ENCODE measurements around the gene CTDP1. TPM values are rescaled to one million over a fixed set of nuclear protein-coding genes. Genes with fewer than 3 reads are reported as not detected.

Gene CTDP1
- polyA plus RNA-seq, 4 donors, result 12.4 to 16.8 (median 12.6) TPM

DNA sequence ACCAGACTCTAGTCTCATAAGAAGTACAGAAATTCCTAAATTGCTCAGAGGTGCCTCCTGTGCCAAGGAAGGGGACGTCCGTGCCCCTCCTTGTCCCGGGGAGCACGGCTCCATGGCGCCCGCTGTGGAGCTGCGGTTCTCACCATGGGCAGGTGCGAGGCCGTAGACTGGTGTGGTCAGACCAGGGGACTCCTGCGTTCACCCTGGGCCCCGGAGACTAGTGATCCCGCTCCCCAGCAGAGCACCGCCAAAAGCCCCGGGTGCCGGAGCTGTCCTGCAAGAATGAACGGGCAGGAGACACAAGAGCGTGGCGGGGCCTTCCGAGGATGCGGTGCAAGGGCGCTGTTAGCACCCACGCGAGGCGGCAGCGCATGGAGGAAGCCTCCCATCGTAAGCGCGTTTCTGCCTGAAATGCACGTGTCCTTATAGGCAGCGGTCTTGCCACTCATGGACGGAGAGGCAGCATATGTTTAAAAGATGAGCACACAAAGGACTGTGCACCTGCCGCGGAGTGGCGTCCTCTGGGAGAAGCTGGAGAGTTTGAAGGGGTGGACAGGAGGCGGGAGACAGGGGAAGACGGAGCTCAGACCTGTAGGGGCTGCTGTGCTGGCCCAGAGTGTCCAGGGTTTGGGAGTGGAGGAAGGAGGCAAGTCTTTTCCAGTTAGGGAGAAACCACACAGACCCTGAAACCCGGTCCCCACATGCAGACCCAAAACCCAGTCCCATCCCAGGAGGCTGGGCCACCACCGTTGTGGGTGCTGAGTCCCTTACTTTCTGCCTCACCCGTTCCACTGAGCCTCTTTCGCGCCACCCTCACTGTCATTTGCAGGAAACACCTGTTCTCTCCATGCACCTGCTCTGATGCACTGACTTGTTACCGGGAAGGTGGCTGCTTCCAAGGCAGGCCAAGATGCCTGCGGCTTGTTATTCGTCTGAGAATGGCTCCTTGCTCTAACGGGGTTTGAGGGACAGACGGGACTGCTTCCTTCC is 110.6 kb downstream of the CTDP1 start:
- no peak for DNase-seq (ENCODE audit: low read depth in 4 of 4, low spot score in 3 of 4)

DNA sequence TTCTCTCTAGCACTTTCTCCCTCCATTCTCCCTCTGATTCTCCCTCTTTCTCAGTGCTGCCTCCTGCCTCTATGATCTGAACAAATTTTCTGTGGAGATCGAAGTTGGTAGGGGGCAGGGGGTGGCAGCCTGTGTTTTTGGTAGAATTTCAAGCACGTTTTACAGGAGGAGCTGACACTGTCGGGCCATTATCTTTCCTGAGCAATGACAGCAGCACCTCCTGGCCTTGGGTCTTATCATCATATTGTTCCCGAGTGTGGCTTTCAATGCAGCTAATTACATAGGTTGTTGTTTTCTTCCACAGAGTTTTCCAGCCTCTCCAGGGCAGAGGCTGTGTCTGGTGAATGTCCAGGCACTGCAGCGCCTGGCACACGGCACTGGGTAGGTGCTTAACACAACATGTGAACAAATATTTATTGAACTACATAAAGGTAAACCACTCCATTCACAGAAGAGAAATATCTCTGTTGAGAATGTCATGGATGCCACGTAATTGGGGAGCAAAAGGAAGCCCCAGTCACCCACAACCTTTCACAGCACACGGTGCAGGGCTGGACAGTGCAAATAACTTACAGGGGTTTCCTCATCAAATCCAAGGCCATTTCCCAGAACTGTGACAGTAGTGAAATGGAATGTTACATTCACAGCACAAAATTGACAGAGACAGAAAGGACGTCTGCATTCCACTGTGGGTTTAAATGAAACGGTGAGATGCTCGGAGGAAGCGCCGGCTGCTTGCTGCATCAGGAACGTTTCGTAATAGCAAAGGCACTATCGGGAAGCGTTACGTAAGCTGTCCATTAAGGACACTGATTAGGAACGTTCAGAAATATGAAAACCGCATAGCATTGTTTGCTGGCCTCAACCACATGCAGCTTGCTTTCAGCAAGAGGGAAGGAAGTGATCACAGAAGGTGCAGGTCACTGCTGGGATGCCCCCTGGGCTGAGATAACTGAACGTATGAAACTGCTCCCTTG is 111.7 kb downstream of the CTDP1 start:
- DNase-seq (ENCODE audit: low read depth in 4 of 4, low spot score in 3 of 4), result no peak

DNA sequence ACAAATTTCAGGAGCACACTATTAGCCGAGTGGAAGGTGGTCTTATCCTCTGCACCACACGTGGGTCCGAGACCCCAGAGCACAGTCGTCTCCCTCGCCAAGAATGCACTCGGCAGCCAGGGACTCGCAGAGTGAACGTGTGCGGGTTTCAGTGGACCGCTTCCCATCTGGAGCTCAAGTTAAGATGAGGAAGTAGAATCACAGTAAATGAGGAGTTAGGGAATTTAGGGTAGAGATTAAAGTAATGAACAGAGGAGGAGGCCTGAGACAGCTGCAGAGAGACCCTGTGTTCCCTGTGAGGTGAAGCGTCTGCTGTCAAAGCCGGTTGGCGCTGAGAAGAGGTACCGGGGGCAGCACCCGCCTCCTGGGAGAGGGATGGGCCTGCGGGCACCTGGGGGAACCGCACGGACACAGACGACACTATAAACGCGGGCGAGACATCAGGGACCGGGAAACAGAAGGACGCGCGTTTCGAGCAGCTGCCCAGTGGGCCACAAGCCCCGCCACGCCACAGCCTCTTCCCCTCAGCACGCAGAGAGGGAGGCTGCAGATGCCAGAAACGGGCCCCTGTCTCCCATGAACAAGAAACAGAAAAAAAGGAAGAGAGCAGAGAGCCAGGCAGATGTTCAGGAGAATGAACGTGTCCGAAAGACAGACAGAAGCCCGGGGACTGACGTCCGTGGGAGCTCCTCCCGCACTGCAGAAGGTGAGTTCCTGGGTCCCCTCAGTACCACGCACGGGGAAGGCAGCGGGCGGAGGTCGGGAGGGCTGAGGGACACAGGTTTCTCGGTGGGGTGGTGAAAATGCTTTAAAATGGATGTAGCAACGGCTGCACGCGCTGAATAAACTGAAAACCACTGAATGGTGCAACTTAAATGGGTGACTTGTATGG is 112.7 kb downstream of the CTDP1 start:
- no peak for DNase-seq (ENCODE audit: low read depth in 4 of 4, low spot score in 3 of 4)

DNA sequence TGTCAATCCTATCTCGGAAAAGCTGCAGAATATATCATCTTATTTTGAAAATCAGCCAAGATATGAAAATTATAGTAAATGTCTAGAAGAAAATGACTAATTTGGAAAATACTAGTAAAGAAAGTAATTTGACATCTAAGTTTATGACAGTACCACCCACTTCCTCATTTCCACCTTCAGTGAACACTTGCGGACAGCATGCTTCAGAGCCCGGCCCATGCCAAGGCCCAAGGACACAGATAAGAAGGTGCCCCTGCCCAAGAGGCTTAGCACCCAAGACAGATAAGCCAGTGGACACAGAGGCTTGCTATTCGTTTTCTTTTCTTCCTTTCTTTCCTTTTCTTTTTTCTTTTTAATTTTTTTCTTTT is 113.4 kb downstream of the CTDP1 start:
- no peak for DNase-seq (ENCODE audit: low read depth in 4 of 4, low spot score in 3 of 4)

GRCh38 chr18:79794846-79795245 is 115.2 kb downstream of the CTDP1 start:
- no peak for DNase-seq (ENCODE audit: low read depth in 4 of 4, low spot score in 3 of 4)

DNA sequence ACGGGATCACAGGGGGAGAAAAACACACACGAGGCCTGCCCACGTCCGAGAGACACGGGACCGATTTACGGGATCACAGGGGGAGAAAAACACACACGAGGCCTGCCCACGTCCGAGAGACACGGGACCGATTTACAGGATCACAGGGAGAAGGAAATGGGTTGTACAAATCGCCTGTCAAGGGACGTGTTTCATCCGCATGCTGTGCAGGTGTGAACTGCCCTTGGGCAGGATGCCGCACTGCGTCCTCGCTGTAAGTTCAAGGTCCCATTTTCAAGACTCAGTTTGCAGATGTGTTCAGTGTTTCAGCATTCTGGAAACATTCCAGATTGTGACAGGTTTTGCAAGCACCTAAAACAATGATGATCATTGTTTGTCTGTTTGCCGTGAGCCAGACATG is 115.8 kb downstream of the CTDP1 start:
- DNase-seq (ENCODE audit: low read depth in 4 of 4, low spot score in 3 of 4), result no peak

DNA sequence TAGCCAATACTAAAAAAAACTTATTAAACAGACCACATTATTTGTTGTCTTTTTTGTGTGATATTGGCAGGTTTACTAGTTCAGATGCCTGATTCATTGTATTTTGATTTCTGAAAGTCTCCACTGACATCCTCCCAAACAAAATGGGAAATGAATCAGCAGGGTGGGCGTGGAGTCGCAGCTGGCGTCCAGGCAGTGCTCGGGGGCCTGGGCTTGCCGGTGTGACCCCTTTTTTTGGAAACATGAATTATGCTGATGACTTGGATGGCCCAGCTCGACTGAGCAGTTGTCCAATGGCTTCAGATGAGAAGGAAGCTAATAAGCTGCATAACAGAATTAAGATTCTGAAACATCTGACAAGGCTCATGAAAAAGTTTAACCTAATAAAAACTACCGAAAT is 116.4 kb downstream of the CTDP1 start:
- DNase-seq (ENCODE audit: low read depth in 4 of 4, low spot score in 3 of 4), result no peak

GRCh38 chr18:79796531-79797405 is 117.2 kb downstream of the CTDP1 start:
- no peak for DNase-seq (ENCODE audit: low read depth in 4 of 4, low spot score in 3 of 4)

DNA sequence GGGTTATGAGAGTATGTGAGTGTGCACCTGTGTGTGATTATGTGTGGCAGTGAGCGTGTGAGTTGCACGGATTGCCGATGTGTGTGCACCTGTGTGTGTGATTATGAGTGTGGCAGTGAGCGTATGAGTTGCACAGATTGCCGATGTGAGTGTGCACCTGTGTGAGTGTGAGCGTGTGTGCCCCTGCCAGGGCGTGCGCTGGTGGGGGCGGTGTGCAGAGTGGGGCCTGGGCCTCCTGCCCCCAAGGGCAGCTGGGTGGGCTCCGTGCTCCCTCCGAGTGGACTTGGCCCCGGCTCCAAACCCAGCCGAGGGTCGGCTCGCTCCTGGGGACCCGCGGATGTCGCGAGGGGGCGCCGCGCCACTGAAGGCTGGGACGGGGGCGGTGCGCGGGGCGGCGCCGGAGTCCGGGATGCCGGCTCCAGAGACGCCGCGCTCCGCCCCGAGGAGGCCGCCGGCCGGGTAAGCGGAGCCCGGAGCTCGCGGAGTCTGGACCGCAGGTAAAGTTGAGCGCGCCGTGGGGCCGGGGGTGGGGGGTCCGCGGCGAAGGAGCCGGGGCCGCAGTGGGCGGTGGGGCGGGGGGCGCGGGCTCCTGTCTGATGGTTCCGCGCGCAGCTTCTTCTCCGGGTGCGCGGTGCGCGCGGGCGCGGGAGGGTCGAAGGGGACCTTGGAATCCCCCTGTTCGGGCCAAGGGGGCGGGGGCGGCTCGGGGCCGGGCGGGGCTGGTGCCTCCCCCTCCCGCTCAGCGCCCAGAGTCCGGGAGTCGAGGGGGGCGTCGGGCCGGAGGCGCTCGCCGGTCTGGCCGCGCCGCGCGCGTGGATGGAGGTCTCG is 118.1 kb downstream of the CTDP1 start, which contains the start of gene KCNG2:
Gene KCNG2, plus strand, starts transcription at position 421 of the 828 bp plus-strand sequence. CDS start 65,730 bp downstream, outside the sequence.
- DNase-seq (ENCODE audit: low read depth in 4 of 4, low spot score in 3 of 4), result no peak

GRCh38 chr18:79798346-79798998 is 118.9 kb downstream of the CTDP1 start:
- DNase-seq (ENCODE audit: low read depth in 4 of 4, low spot score in 3 of 4), result no peak

DNA sequence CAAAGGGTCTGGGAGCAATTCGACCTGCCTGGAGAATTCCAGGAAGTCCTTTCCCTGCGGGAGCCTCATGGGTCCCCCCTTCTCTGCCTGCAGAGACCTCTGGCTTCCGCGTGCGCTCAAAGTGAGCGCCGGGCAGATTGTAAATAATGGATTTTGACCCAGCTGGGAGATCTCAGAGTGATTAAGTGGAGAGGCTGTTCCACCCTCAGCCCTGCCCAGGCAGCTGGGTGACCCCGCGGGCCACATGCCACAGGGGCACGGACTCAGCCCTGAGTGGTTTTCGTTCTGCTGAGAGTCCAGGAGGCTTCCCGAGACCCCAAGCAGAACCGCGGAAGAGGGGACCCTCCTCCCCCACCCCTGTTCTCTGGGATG is 119.4 kb downstream of the CTDP1 start:
- no peak for DNase-seq (ENCODE audit: low read depth in 4 of 4, low spot score in 3 of 4)

DNA sequence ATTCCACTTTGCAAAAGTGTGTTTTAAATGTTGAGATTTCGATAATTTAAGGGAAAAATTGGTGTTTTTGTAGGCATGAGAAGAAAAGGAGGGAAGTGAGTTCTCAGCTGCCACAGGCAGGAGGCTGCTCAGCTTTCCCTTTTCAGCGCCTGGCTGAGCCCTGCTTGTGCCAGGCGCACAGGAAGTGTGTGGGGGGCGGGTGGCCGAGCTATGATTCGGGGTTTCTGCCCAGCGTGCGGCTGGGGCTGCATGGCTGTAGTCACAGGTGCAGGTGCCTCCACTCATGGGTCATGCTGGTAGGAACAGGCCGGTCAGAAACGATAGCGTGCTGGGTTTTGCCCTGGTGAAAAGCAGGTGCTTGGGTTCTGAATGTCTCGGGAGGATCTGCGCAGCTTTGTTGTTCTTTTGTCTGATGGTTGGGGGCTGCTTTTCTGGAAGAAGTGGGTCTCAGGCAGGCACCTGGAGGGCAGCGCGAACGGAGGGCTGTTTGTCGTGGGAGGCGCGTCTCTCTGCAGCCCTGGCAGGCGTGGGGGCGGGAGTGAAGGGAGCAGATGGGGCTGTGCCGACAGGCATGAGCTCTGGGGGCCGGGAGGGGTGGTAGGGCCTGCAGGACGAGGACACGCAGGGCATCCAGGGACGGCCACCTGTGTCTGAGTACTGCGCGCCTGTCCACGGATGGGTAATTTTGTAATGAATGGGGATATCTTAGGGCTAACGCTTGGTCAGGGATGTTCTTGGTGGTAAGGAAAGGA is 120.2 kb downstream of the CTDP1 start:
- DNase-seq (ENCODE audit: low read depth in 4 of 4, low spot score in 3 of 4), result no peak

DNA sequence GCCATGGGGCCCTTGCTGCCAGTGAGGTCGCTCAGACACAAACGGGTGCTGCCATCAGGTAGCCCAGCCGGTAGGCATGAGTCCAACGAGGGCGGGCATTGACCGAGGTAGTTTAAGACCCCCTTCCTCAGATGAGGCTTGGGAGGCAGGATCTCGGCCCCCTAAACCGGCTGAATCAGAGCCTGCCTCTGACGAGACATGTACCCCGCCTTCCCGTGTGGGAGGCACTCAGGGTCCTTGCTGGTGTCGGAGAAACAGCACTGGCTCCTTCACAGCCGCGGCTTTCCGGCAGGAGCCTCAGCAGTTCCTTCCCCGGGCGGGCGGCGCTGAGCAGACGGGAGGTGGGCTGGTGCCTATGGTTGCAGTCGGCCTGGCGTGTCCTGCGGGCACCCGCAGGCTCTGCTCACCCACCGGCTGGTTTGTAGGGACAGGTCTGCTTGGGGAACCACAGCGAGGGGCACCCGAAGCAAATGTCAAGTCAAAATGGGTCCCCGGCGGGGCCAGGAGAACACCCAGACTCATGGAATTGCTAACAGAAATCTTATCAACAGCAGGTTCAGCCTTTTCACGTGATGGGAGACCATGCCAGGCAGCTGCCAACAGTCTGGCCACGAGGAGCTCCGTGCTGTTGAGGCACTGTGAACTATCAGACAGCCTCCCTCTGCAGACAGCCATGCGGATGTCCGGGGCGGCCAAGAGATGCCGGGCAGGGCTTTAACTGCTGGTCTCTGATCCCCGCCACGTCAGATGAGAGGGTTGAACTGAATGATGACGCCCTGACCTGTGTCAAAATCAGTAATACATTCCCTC is 121.0 kb downstream of the CTDP1 start:
- DNase-seq (ENCODE audit: low read depth in 4 of 4, low spot score in 3 of 4), result no peak

DNA sequence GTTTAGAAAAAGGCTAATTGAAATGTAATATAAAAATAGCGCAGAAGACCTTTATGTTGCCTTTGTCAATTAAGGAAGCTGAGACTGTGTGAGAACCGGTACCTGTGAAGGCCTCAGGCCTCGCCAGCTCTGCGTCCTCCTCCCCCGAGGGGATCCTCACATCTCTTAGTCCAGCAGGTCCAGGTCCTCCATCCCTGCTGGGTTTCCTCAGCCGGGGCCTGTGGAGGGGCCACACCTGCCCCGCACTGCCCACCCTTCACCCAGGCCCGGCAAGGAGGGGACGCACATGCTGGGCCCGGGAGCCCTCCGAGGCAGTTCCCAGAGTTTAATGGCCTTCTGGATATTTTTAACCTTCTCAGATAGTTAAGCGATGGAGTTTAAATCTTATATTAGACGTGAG is 121.6 kb downstream of the CTDP1 start:
- DNase-seq (ENCODE audit: low read depth in 4 of 4, low spot score in 3 of 4), result no peak

DNA sequence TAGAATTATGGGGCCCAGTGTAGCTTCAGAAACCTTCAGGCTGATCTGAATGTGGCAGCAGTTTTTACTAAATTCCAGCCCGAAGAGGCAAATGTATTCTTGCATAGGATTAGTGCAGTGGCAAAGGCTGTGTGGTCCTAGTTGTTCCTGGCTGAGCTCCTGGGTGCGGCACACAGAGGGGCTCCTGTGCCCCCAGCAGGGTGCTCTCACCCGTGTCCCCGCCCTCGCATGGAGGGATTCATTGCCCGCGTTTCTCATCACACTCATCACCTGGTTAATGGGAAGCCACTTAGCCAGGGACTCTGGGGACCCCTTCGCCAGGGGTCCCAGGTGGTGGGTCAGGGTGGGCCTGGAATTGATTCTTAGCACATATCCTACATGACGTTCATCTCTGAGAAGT is 122.0 kb downstream of the CTDP1 start:
- no peak for DNase-seq (ENCODE audit: low read depth in 4 of 4, low spot score in 3 of 4)

DNA sequence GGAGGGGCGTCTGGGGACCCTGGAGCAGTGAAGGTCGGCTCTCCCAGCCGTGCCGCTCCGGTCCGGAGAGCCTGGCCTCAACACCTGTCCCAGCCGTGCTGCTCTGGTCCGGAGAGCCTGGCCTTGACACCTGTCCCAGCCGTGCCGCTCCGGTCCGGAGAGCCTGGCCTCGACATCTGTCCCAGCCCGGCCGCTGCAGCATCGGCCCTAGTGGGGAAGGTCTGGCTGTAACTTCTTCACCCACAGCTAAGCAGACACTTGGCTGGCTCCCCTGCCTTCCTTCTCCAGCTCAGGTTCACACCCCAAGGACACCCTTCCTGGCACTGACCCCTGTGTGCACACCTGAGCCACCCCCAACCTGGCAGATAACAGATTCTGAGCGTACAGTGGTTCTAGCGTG is 122.7 kb downstream of the CTDP1 start:
- no peak for DNase-seq (ENCODE audit: low read depth in 4 of 4, low spot score in 3 of 4)

Measured in right renal pelvis (tissue), 4 donors.